Left lung (tissue), 10 donors: Measurements from ENCODE around the gene DHRS3. TPM values are rescaled to one million over a fixed set of nuclear protein-coding genes. Genes with fewer than 3 reads are reported as not detected.

Experiments used
- ATAC-seq: fragments of 200-7000 bp; cut with Tn5 transposase; one replicate; pipeline ENCODE4 v1.9.1; 2020; ENCODE audit warnings: moderate library complexity
- DNase-seq, 4 donors: peaks; one replicate each; pipeline ENCODE4 v3.0.0-alpha.2; 2013 to 2020
- H3K27ac ChIP-seq, 2 donors: fragments of 200-600 bp; sonication (generic) in 1 of 2; one replicate each; pipeline versions ENCODE4 v1.5.0 to v1.8.0; 2020 to 2021
- H3K27me3 ChIP-seq, 2 donors: fragments of 200-600 bp; sonication (generic) in 1 of 2; one replicate each; pipeline versions ENCODE4 v1.5.0 to v1.8.0; 2020 to 2021
- H3K36me3 ChIP-seq, 2 donors: fragments of 200-600 bp; sonication (generic) in 1 of 2; one replicate each; pipeline versions ENCODE4 v1.5.0 to v1.8.0; 2020 to 2021
- H3K4me1 ChIP-seq, 2 donors: fragments of 200-600 bp; one replicate each; pipeline ENCODE4 v1.8.0; 2021
- H3K4me3 ChIP-seq, 2 donors: fragments of 200-600 bp; sonication (generic) in 1 of 2; one replicate each; pipeline versions ENCODE4 v1.5.0 to v1.8.0; 2020 to 2021; ENCODE audit warnings: mild to moderate bottlenecking in 1 of 2
- H3K9me3 ChIP-seq, 2 donors: fragments of 200-600 bp; sonication (generic) in 1 of 2; one replicate each; pipeline versions ENCODE4 v1.5.0 to v1.8.0; 2020 to 2021
- intact Hi-C, 2 donors: fragments of 100-400 bp; cut with DNase I; formaldehyde crosslinking; loops; one replicate each; pipeline versions ENCODE4 v1.11.2 to v1.14.2; 2022
- polyA plus RNA-seq, 6 donors: library from polyadenylated mRNA; unstranded; fragments of 120-200 nt; gene quantifications; one replicate each; pipeline ENCODE4 v1.2.1, GENCODE V29; 2013; ENCODE audit not compliant: insufficient read length in 6 of 6
- total RNA-seq, 2 donors: library from RNA; stranded (reverse); fragmentation: NEBNext Ultra II Directional; extraction: Animal tissue kit (Norgen Biotek cat#: 25700); gene quantifications; one replicate each; pipeline ENCODE4 v1.2.1, GENCODE V29; 2021
- TF ChIP-seq, protein P1 (sequence below), 2 donors: fragments of 200-600 bp; sonication (generic) in 1 of 2; IDR thresholded peaks; one replicate each; pipeline versions ENCODE4 v1.5.0 to v1.8.0; 2021; ENCODE audit warnings: antibody characterized with exemption in 2 of 2
- donor health status: DM: no; HTN: yes; CAD: no.
- donor health status: DM: no; HTN: no; CAD: no.

Gene DHRS3
- total and polyA plus RNA-seq, 8 donors = 37.3 to 120 (median 43.7) TPM

DNA sequence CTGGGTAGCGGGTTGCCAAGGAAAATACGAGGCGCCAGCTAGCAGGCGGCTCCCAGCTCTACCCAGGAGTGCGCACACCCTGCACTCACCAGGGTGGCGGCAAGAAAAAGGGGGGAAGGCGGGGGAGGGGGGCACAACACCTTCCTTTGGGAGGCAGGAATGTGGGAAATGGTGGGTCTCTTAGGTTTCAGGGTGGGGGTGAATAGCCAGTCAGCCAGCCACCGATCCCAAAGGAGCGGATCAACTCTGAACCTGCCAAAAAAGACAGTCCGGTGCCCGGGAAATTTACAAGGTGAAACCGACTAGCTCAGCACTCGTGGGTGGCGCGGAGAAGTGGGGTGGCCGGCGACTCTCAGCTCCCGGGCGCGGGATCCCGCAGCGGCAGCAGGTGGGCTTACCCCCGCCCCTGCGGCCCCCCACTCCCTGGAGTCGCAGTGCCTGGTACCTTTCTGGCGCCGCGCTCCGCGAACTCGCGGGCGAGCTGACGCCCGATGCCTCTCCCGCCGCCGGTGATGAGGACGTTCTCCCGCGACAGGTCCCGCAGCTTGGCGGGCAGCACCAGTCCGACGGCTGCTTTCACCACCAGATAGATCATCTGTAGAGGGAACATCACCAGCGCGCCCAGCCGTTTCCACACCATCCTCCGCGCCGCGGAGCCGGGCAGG, 1.2 kb downstream of the DHRS3 start:
- Histone ChIP-seq H3K36me3 (no peaks in the 10 kb centered on the region), H3K27ac (peak overlapping the region; percentile 80 to 93), H3K9me3 (no peaks in the 10 kb centered on the region), H3K4me1 (peaks cover 22 to 73% of the 10 kb centered on the region in 2 donors), H3K4me3 (peak overlapping the region; percentile 74 to 76), H3K27me3 (peaks cover 0 to 40% of the 10 kb centered on the region in 2 donors)
- intact Hi-C loops = no loop called here
- DNase-seq (peak in 3 of 4 donors; percentile 38 to 84 (median 49)), ATAC-seq (peak; percentile 18)
- TF ChIP-seq, protein P1, sequence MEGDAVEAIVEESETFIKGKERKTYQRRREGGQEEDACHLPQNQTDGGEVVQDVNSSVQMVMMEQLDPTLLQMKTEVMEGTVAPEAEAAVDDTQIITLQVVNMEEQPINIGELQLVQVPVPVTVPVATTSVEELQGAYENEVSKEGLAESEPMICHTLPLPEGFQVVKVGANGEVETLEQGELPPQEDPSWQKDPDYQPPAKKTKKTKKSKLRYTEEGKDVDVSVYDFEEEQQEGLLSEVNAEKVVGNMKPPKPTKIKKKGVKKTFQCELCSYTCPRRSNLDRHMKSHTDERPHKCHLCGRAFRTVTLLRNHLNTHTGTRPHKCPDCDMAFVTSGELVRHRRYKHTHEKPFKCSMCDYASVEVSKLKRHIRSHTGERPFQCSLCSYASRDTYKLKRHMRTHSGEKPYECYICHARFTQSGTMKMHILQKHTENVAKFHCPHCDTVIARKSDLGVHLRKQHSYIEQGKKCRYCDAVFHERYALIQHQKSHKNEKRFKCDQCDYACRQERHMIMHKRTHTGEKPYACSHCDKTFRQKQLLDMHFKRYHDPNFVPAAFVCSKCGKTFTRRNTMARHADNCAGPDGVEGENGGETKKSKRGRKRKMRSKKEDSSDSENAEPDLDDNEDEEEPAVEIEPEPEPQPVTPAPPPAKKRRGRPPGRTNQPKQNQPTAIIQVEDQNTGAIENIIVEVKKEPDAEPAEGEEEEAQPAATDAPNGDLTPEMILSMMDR (IDR thresholded peaks at IDR 0.05) = no peak

DNA sequence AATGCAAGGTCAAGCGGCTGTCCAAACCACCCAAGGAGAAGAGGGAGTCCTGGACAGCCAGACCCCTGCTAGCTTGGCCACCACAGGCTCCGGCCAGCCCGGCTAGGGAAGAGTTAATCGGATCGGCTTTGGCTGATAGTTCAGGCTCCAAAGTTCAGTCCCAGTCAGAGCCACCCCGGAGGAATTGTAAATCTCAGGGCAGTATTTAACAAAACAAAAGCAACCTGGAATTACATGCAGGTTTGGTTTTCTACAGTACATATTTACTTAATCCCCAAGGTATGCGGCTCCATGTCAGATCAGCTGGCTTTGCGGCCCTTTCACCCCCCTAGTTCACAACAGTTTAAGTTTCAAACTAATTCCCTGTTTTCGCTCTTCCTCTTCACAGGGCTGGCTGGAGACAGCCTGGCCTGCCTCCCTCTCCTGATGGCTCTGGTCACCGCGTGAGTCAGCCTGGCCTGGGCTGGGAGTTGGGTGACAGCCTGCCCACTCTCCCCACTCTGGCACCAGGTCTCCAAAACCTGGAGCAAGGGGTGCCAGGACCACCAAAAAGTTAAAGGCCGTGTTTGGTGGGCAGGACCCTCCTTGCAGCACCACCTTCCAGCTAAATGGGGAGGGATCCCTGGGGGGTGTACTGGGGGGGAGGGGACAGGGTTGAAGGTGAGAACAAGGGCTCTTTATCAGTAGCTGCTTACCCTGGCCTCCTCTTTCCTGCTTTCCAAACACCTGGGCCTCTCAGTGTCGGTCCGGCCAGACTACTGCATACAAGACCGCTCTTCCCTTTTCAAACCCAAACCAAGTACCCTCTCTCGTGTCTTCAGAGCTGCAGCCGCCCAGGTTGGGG, 1.9 kb downstream of the DHRS3 start:
- ATAC-seq (peak; percentile 45), DNase-seq (peak in 3 of 4 donors; percentile 52 to 90 (median 75))
- H3K36me3 ChIP-seq = peaks cover 0 to 6% of the 10 kb centered on the region in 2 donors
- intact Hi-C loops = no loop called here
- TF ChIP-seq, protein P1 (IDR thresholded peaks at IDR 0.05) = no peak
- peaks cover 22 to 72% of the 10 kb centered on the region in 2 donors for H3K4me1 ChIP-seq
- H3K27me3 ChIP-seq = peaks cover 0 to 40% of the 10 kb centered on the region in 2 donors
- no peaks in the 10 kb centered on the region for H3K9me3 ChIP-seq
- peak overlapping the region; percentile 74 to 76 for H3K4me3 ChIP-seq
- peak overlapping the region; percentile 80 to 93 for H3K27ac ChIP-seq

DNA sequence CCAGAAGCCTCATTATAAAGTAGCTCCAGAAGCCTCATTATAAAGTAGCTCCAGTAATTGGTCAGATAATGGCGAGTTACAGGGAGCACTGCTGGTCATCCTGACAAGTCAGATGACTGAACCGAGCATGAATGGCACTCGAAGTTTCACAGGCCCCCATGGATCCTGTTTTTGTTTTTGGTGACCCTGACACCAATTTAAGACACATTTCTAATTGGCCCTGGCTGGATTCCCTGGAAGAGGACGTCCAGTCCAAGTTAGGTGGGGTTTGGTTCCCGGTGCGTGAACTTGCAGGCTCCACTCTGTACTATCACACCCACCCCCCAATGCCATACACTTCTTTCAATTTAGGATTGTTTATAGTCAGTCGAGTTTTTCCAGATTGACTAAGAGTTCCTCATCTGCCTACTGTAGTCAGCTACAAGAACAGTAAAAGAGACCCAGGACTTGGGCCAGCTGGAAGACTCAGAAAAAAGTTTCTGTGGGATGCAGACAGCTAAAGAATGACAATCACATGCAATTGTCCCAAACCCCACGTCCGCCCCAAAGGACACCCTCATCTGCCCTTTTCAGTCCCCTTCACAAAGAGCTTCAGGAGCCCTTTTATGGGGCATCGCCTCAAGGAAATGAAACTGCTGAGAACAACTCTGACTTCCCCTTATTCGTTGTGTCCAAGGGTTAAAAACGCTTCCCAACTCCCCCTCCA, 2.7 kb downstream of the DHRS3 start:
- intact Hi-C loops = no loop called here
- H3K27me3 ChIP-seq = peaks cover 0 to 40% of the 10 kb centered on the region in 2 donors
- peaks cover 22 to 64% of the 10 kb centered on the region in 2 donors for H3K4me1 ChIP-seq
- peak in 1 of 4 donors; percentile 23 for DNase-seq
- peaks cover 0 to 10% of the 10 kb centered on the region in 2 donors for H3K36me3 ChIP-seq
- no peak for ATAC-seq
- H3K27ac ChIP-seq = peak overlapping the region; percentile 80 to 93
- H3K9me3 ChIP-seq = no peaks in the 10 kb centered on the region
- peak overlapping the region; percentile 74 to 76 for H3K4me3 ChIP-seq
- TF ChIP-seq, protein P1 (IDR thresholded peaks at IDR 0.05) = no peak

DNA sequence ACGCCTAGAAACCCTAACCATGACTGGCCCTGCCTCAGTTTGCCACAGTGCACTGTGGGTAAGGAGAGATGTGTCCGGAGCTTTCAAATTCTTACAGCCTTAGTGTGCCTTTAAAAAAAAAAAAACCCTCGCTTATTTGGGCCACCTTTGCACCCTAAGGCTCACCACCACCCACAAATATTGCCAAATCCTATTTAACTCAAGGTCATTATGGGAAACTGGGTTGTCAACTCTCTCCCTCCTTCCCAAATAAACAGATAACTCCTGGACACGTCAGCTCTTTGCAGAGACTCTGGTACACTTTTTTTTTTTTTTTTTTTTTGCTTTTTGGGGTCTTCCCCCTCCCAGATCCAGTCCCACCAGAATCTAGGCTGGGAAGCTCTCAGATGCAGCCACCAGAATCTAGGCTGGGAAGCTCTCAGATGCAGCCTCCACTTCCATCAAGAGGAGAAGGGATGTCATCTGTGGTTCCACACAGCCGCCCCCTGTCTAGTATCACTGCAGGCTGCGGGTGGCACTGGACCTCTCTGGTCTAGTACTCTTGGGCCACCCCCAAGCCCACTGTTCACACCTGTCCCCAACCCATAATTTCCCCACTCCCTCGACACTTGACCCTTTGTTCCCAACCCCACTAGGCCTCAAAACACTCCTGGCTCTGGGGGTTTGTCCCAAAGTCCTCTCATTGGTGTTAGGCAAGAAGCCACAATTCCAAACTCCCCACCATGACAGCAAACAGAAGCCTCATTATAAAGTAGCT, 3.4 kb downstream of the DHRS3 start:
- DNase-seq (no peak), ATAC-seq (no peak)
- Histone ChIP-seq H3K27me3 (peaks cover 0 to 40% of the 10 kb centered on the region in 2 donors), H3K4me3 (peak overlapping the region; percentile 74 to 76), H3K4me1 (peaks cover 16 to 57% of the 10 kb centered on the region in 2 donors), H3K36me3 (peaks cover 0 to 10% of the 10 kb centered on the region in 2 donors), H3K27ac (peak overlapping the region; percentile 80 to 93), H3K9me3 (no peaks in the 10 kb centered on the region)
- TF ChIP-seq, protein P1 (IDR thresholded peaks at IDR 0.05) = no peak
- intact Hi-C loops = no loop called here
